HK-2 (cell line): ENCODE data around the gene TNC.
A peak's percentile ranks its signal among the peaks of the same experiment; 100 is the strongest.
"Not testable (repeated sequence)": the region's sequence is repeated elsewhere in the genome, so short reads cannot be mapped to it uniquely, and the experiment has no call there.

Experiments
- DNase-seq: peaks from one replicate; pipeline ENCODE4 v3.0.0-alpha.2; 2018; ENCODE audit not compliant: unreplicated experiment

TNC gene

GRCh38 chr9:115134941-115135340 is 17.0 kb upstream of the TNC start:
- DNase-seq, result no peak

- no peak for DNase-seq
Measured at GRCh38 chr9:115133649-115134048, 15.7 kb upstream of the TNC start.

GRCh38 chr9:115132648-115133047 is 14.7 kb upstream of the TNC start:
- no peak for DNase-seq

GRCh38 chr9:115130176-115130575 is 12.2 kb upstream of the TNC start:
- DNase-seq, result no peak

GRCh38 chr9:115128726-115129125 is 10.8 kb upstream of the TNC start:
- not testable (repeated sequence) for DNase-seq

GRCh38 chr9:115127191-115127817 is 9.3 kb upstream of the TNC start:
- DNase-seq, result no peak

GRCh38 chr9:115126404-115126803 is 8.4 kb upstream of the TNC start:
- no peak for DNase-seq

- no peak for DNase-seq
Measured at GRCh38 chr9:115122937-115123336, 5.0 kb upstream of the TNC start.

GRCh38 chr9:115121181-115121580 is 3.2 kb upstream of the TNC start:
- peak; percentile 51 for DNase-seq

GRCh38 chr9:115118879-115119218 is 892 bp upstream of the TNC start:
- peak; percentile 65 for DNase-seq

GRCh38 chr9:115116421-115117284 is 1.3 kb downstream of the TNC start:
- DNase-seq, result no peak

- no peak for DNase-seq
Measured at GRCh38 chr9:115115924-115116323, 2.0 kb downstream of the TNC start.

GRCh38 chr9:115115117-115115880 is 2.7 kb downstream of the TNC start:
- no peak for DNase-seq

GRCh38 chr9:115114546-115114945 is 3.4 kb downstream of the TNC start:
- no peak for DNase-seq

GRCh38 chr9:115114084-115114483 is 3.9 kb downstream of the TNC start:
- no peak for DNase-seq

GRCh38 chr9:115111874-115112273 is 6.1 kb downstream of the TNC start:
- DNase-seq, result no peak

- peak; percentile 59 for DNase-seq
Measured at GRCh38 chr9:115109486-115109885, 8.5 kb downstream of the TNC start.

GRCh38 chr9:115107701-115108100 is 10.3 kb downstream of the TNC start:
- no peak for DNase-seq

- no peak for DNase-seq
Measured at GRCh38 chr9:115106642-115107041, 11.3 kb downstream of the TNC start.

- DNase-seq, result no peak
Measured at GRCh38 chr9:115106001-115106400, 12.0 kb downstream of the TNC start.

- DNase-seq, result no peak
Measured at GRCh38 chr9:115104908-115105307, 13.0 kb downstream of the TNC start.

- no peak for DNase-seq
Measured at GRCh38 chr9:115103746-115104477, 14.0 kb downstream of the TNC start.
